SU-DHL-6 (cell line): ENCODE data around the gene C12orf43.
A peak's percentile ranks its signal among the peaks of the same experiment; 100 is the strongest.

ENCODE experiments used
- H2AFZ ChIP-seq: fragments of 200-600 bp; sonication (generic); 2 replicates; pipeline ENCODE4 v1.6.1; 2014; ENCODE audit warnings: low read depth, mild to moderate bottlenecking, moderate library complexity, mixed read lengths, antibody characterized with exemption, low read length; ENCODE audit not compliant: severe bottlenecking
- H3F3A ChIP-seq: fragments of 200-600 bp; shearing (Covaris generic); 2 replicates; pipeline ENCODE4 v1.6.0; 2016; ENCODE audit warnings: antibody characterized with exemption, mild to moderate bottlenecking; ENCODE audit not compliant: insufficient read depth
- H3K27ac ChIP-seq: fragments of 200-600 bp; sonication (generic); 2 replicates; pipeline ENCODE4 v1.5.1; 2016; ENCODE audit warnings: low read depth, mild to moderate bottlenecking, low read length, moderate library complexity, mixed read lengths
- H3K27me3 ChIP-seq: fragments of 200-600 bp; sonication (generic), shearing (Covaris generic); 2 replicates; pipeline ENCODE4 v1.6.0; 2014; ENCODE audit warnings: mild to moderate bottlenecking, low read length
- H3K36me3 ChIP-seq: fragments of 200-600 bp; sonication (generic); 2 replicates; pipeline ENCODE4 v1.6.1; 2014; ENCODE audit warnings: mild to moderate bottlenecking, low read length, mixed read lengths
- H3K4me2 ChIP-seq: fragments of 300-600, 200-600 bp; shearing (Covaris generic), sonication (generic); 2 replicates; pipeline ENCODE4 v1.6.0; 2014; ENCODE audit warnings: low read length, low read depth, mild to moderate bottlenecking; ENCODE audit not compliant: poor library complexity, severe bottlenecking
- H3K4me3 ChIP-seq: fragments of 200-600 bp; sonication (generic); 2 replicates; pipeline ENCODE4 v1.5.1; 2014; ENCODE audit warnings: antibody characterized with exemption, low read length, mild to moderate bottlenecking, mixed read lengths; ENCODE audit not compliant: insufficient read depth, poor library complexity, severe bottlenecking
- H3K79me2 ChIP-seq: fragments of 200-600 bp; sonication (generic); 2 replicates; pipeline ENCODE4 v1.6.1; 2014; ENCODE audit warnings: mild to moderate bottlenecking, low read length, moderate library complexity; ENCODE audit not compliant: insufficient read depth
- H3K9ac ChIP-seq: fragments of 200-600 bp; sonication (generic); 2 replicates; pipeline ENCODE4 v1.7.0; 2014; ENCODE audit warnings: mild to moderate bottlenecking, low read length
- H3K9me2 ChIP-seq: fragments of 200-600 bp; sonication (generic); replicated peaks from 2 replicates; pipeline ENCODE4 v1.6.1; 2014; ENCODE audit warnings: low read length; ENCODE audit not compliant: insufficient read depth
- H3K9me3 ChIP-seq: fragments of 200-600 bp; sonication (generic); 2 replicates; pipeline ENCODE4 v1.6.1; 2014; ENCODE audit warnings: low read length, mixed read lengths; ENCODE audit not compliant: insufficient read depth
- H4K20me1 ChIP-seq: fragments of 200-600 bp; sonication (generic); 2 replicates; pipeline ENCODE4 v1.6.1; 2014; ENCODE audit warnings: low read depth, mild to moderate bottlenecking, antibody characterized with exemption, low read length, moderate library complexity, mixed read lengths
- EZH2phosphoT487 ChIP-seq: fragments of 200-600 bp; sonication (generic), shearing (Covaris generic); conservative IDR thresholded peaks from 2 replicates; pipeline ENCODE4 v1.6.1; 2018; ENCODE audit warnings: mild to moderate bottlenecking, antibody characterized with exemption, low read length, moderate library complexity, mixed read lengths
- TF ChIP-seq, protein P1 (sequence below): fragments of 200-600 bp; sonication (generic); IDR thresholded peaks from one replicate; pipeline ENCODE4 v1.5.1; 2017; ENCODE audit warnings: antibody characterized with exemption, mild to moderate bottlenecking, low read length, moderate library complexity; ENCODE audit not compliant: insufficient read depth, poor library complexity, severe bottlenecking

The C12orf43 gene

DNA sequence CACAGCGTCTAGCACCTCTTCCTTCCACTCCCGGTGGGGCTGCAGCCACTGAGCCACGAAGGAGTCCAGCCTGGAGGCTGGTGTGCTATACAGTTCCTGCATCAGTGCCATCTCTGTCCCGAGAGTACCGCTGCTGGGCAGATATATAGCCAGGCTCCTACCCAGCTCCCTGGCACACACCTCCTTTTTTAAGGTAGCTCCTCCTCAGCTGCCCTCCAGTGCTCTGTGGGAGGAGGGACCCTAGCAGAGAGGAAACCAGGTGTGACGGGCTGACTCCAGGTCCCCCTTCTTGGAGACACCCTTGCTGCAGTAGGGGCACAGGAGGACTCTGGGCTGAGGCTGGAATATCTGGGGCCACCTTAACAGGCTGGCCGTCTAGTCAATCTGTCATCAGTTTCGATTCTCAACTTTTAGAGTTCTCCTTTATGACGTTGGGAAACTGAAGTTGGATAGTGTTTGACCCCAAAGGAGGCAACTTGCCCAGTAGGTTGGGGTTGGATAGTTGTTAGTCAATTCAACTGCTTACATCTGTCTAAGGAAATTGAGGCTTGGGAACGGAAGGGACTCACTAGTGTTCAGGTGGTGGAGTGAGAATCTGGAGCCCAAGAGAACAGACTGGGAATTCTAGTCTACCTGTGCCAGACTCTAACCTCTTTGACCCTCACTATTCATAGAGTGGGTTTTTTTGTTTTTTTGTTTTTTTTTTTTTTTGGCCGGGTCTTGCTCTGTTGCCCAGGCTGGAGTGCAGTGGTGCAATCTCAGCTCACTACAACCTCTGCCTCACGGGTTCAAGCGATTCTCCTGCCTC, 22.8 kb upstream of the C12orf43 start, which contains the start of gene OASL:
Gene OASL, minus strand, starts transcription at position 386 of the 808 bp plus-strand sequence. Its CDS starts 275 bp downstream, at position 111.
- no peak within 1 kb of the TSS for H3K27ac ChIP-seq
- no peak within 1 kb of the TSS for H2AFZ ChIP-seq
- no peaks in the 10 kb centered on the region for H3K36me3 ChIP-seq
- no peaks in the 10 kb centered on the region for H3K79me2 ChIP-seq
- no peaks in the 10 kb centered on the region for H3F3A ChIP-seq
- peak within 1 kb of the TSS; percentile 9 for H3K4me2 ChIP-seq
- H3K4me3 ChIP-seq: no peak within 1 kb of the TSS
- no peak for TF ChIP-seq EZH2phosphoT487
- TF ChIP-seq, protein P1, sequence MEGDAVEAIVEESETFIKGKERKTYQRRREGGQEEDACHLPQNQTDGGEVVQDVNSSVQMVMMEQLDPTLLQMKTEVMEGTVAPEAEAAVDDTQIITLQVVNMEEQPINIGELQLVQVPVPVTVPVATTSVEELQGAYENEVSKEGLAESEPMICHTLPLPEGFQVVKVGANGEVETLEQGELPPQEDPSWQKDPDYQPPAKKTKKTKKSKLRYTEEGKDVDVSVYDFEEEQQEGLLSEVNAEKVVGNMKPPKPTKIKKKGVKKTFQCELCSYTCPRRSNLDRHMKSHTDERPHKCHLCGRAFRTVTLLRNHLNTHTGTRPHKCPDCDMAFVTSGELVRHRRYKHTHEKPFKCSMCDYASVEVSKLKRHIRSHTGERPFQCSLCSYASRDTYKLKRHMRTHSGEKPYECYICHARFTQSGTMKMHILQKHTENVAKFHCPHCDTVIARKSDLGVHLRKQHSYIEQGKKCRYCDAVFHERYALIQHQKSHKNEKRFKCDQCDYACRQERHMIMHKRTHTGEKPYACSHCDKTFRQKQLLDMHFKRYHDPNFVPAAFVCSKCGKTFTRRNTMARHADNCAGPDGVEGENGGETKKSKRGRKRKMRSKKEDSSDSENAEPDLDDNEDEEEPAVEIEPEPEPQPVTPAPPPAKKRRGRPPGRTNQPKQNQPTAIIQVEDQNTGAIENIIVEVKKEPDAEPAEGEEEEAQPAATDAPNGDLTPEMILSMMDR: no peak
- H4K20me1 ChIP-seq: no peaks in the 10 kb centered on the region
- no peak within 1 kb of the TSS for H3K9ac ChIP-seq
- H3K9me3 ChIP-seq: no peaks in the 10 kb centered on the region
- no peaks in the 10 kb centered on the region for H3K9me2 ChIP-seq
- no peaks in the 10 kb centered on the region for H3K27me3 ChIP-seq

DNA sequence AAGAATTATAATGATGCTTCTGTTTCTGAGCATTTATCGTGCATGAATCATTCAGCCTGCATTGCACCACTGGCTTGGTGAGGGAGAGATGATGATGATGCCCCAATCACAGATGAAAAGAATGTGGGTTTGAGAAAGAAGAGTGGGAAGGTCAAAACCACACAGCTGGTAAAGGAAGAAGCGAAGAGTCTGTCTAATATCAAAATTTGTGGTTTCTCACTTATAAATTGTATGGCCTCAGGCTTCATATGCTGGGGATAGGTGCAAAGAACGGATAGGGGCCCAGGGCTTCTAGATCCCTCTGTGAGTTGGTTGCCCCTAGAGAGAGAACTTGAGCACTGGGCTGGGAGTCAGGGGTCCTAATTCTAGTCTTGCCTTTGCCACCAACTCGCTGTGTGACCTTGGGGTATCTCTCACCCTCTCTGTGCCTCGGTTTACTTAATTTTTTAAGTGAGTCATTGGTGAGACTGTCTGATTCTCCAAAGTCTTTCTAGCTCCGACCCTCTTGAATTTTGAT, 20.6 kb upstream of the C12orf43 start:
- Histone ChIP-seq H3K27me3 (no peaks in the 10 kb centered on the region), H2AFZ (no peak overlapping the region), H3K4me2 (no peak overlapping the region), H3K9me3 (no peaks in the 10 kb centered on the region), H3K27ac (no peak overlapping the region), H3K9me2 (no peaks in the 10 kb centered on the region), H3K9ac (no peak overlapping the region), H4K20me1 (no peaks in the 10 kb centered on the region), H3F3A (no peaks in the 10 kb centered on the region), H3K4me3 (no peak overlapping the region), H3K36me3 (no peaks in the 10 kb centered on the region), H3K79me2 (no peaks in the 10 kb centered on the region)
- TF ChIP-seq, protein P1: no peak
- TF ChIP-seq EZH2phosphoT487: no peak

DNA sequence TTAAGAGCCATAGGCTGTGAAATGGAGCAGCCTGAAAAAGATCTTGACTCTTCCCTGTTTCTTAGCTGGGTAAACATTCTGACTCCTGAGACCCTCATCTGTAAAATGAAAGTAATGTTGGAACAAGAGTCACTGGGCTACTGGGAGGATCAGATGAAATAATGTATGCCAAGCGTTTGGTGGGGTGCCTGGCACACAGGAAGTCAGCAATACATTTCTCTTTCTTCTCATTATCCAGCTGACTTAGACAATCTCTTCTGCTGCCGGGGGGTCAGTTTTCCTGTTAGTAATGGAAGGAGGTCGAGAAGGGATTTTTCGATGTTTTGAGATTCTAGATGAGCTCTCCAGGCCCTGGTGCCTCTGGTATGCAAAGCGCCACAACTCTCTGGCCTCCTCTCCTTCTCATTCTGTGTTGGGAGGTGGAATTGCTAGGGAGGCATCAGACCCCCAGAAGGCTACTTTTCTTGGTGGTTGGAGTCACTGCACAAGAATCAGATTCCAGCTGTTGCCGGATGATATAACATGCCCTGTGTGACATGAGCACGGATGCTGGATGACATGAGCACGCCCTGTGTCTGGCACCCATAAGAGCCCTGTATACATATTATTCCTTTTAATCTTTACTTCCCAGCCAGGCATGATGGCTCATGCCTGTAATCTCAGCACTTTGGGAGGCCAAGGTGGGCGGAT, 18.5 kb upstream of the C12orf43 start:
- Histone ChIP-seq H3K4me3 (no peak overlapping the region), H3F3A (no peaks in the 10 kb centered on the region), H3K9me2 (no peaks in the 10 kb centered on the region), H2AFZ (no peak overlapping the region), H3K9ac (no peak overlapping the region), H3K79me2 (no peaks in the 10 kb centered on the region), H3K9me3 (no peaks in the 10 kb centered on the region), H3K27ac (no peak overlapping the region), H3K36me3 (no peaks in the 10 kb centered on the region), H3K27me3 (no peaks in the 10 kb centered on the region), H4K20me1 (no peaks in the 10 kb centered on the region), H3K4me2 (no peak overlapping the region)
- TF ChIP-seq EZH2phosphoT487: no peak
- TF ChIP-seq, protein P1: no peak
